Activated effector memory CD4-positive, alpha-beta T cell treated with anti-CD3 and anti-CD28 coated beads, Interleukin-2, amount 50 U/mL, for 16 hours (primary cell): ENCODE measurements around the gene BAHD1.

Source experiments
- DNase-seq: peaks from one replicate; pipeline ENCODE4 v3.0.0-alpha.2; 2020

The BAHD1 gene

GRCh38 chr15:40469776-40470390, 29.1 kb downstream of the BAHD1 start:
- DNase-seq = no peak

- peak; percentile 86 for DNase-seq
Observed at GRCh38 chr15:40470423-40471104, 29.8 kb downstream of the BAHD1 start, which contains the start of gene CHST14. CHST14 (plus strand) TSS chr15:40470984; CDS start chr15:40471214, 230 bp downstream.

- peak; percentile 67 for DNase-seq
Observed at GRCh38 chr15:40471105-40471807, 30.5 kb downstream of the BAHD1 start.

- peak; percentile 68 for DNase-seq
Observed at GRCh38 chr15:40471808-40472150, 31.0 kb downstream of the BAHD1 start.

- no peak for DNase-seq
Observed at GRCh38 chr15:40472171-40472727, 31.5 kb downstream of the BAHD1 start.

- DNase-seq = no peak
Observed at GRCh38 chr15:40474581-40474980, 33.8 kb downstream of the BAHD1 start.

GRCh38 chr15:40477642-40478327, 37.0 kb downstream of the BAHD1 start:
- DNase-seq = no peak

GRCh38 chr15:40479024-40479423, 38.3 kb downstream of the BAHD1 start:
- no peak for DNase-seq

- DNase-seq = no peak
Observed at GRCh38 chr15:40481341-40482074, 40.8 kb downstream of the BAHD1 start.

GRCh38 chr15:40483919-40484318, 43.2 kb downstream of the BAHD1 start:
- no peak for DNase-seq

- no peak for DNase-seq
Observed at GRCh38 chr15:40486066-40486770, 45.5 kb downstream of the BAHD1 start.

GRCh38 chr15:40487816-40488682, 47.3 kb downstream of the BAHD1 start:
- DNase-seq = no peak

- no peak for DNase-seq
Observed at GRCh38 chr15:40489274-40490175, 48.8 kb downstream of the BAHD1 start.

GRCh38 chr15:40493089-40493840, 52.5 kb downstream of the BAHD1 start:
- DNase-seq = peak; percentile 86

- no peak for DNase-seq
Observed at GRCh38 chr15:40495516-40495915, 54.8 kb downstream of the BAHD1 start.

GRCh38 chr15:40498418-40498817, 57.7 kb downstream of the BAHD1 start:
- no peak for DNase-seq

- no peak for DNase-seq
Observed at GRCh38 chr15:40498891-40499290, 58.1 kb downstream of the BAHD1 start.

- no peak for DNase-seq
Observed at GRCh38 chr15:40499931-40500330, 59.2 kb downstream of the BAHD1 start.
